Adipose tissue (tissue), 3 donors: ENCODE data around the gene MAMDC2. TPM values are rescaled to one million over a fixed set of nuclear protein-coding genes. Genes with fewer than 3 reads are reported as not detected.

Source experiments
- H3K27ac ChIP-seq: one replicate; pipeline ENCODE4 v1.5.1; 2013; ENCODE audit warnings: low read depth, low read length
- WGBS, 3 donors: extraction: QIAGEN DNeasy Blood & Tissue Kit; methylation state at CpG; one replicate each; pipeline ENCODE4 v1.1.7; 2013; 5-methylcytosine and 5-hydroxymethylcytosine counted together
- polyA plus RNA-seq, 3 donors: library from polyadenylated mRNA; stranded (reverse); fragments of 200-250 nt; gene quantifications; one replicate each; pipeline ENCODE4 v1.2.3, GENCODE V29; 2013
- donor health status: healthy with polysubstance abuse.
- donor health status: Bipolar disorder and iron deficiency.
- donor health status: healthy.

MAMDC2 gene
- polyA plus RNA-seq, 3 donors: 2.8 to 8.8 (median 3.2) TPM

DNA sequence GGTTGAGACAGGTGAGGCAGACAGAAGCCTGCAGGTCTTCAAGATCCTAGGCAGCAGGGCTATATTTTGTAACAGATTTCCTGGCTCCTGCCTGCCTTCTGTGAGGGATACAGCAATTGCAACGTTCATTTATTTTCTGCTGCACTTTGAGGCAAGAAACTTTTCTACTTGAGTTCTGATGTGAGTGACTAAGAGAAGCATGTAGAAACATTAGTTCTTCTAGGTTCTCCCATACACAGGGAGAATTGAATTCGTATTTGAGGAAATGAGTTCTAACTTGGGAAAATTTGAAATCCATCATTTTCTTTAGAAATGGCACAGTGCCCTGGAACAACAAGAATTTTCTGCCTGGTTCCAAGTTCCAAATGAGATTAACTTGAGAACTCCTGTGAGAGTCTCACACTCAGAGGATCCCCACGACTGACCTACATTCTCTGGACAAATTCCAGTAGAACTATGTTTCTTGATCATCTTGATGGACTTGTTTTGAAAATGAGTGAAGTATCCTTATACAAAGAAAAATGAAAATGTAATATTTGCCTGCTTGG is 15.0 kb downstream of the MAMDC2 start:
- no peak overlapping the region for H3K27ac ChIP-seq
- 40 to 52% (median 42%) methylated on average over 3 of the region's 3 CpGs for WGBS, 3 donors

DNA sequence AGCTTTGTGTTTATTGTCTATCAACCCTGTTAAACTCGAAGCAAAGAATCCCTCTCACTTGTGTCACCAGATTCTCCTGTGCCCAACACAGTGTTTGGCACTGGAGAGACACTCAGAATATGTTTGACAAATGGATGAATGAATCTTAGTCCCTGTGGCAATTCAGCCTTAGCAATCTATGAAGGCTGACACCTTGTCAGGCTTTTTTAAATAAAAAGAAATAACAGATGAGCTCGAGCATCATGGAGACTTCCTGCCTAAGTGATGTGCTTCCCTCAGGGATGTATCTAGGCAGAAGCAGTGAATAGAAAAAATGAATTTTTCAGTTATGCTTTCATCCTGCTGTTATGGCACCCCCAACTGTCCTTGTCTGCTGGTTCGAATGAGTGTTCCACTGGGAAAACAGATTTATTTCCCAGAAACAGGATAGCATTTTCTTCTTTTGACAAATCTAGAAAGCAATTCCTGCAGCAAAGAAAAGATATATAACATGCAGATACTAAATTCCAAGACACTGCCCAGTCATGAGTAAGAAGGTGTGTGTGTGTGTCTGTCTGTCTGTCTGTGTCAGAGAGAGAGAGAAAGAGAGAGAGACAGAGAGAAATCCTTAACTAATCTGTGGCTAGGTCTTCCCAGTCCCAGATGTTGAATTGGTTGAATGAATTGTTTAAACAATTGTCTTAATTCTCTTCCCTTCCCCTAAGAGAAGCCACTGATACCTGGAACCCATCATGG is 16.7 kb downstream of the MAMDC2 start:
- WGBS, 3 donors: 54 to 71% (median 70%) methylated on average over 3 of the region's 3 CpGs
- no peak overlapping the region for H3K27ac ChIP-seq

DNA sequence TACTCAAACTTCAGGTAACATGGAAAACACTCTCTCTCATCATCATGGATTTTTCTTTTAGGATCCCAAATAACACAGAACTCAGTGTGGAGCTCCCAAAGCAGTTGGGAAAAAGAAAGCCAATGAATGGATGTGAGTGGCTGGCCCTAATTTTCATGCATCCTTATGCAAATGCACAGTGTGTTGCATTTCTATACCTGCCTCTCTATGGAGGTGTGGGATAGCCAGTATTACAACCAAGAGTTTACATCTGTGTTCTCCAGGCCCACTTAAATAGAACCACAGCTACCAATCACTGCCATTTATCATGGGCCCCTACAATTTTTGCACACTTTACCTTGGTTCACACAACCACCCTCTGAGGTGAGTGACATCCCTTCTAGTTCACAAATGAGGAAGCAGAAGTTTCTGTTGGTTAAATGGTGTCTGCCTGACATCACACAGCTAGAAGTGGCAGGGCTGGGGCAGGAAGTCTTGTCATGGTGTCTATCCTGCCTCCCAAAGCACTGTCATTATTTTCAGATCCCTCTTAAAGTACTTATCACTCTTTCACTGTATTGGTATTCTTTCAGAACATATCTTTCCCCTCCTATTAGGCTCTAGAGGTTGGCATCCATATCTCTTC is 17.3 kb downstream of the MAMDC2 start:
- no peak overlapping the region for H3K27ac ChIP-seq

DNA sequence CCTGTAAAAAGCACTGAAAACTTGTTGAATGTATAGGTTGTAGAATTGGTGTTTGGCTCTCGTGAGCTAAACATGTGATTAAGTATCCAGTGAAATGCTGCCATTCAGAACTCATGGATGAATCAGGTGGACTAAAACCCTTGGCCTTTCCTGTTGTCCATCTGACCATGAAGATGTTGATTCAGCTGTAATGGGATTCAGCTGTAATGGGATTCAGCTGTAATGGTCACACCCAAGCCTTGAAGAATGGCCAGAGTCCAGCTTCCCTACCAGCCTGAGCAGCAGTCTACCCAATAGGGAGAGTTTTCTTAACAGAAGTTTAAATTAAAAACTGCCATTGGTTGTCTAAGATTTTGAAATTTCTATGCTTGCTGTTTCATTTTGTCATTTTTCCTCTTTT is 18.1 kb downstream of the MAMDC2 start:
- H3K27ac ChIP-seq: no peak overlapping the region
- WGBS, 3 donors: 80 to 100% (median 89%) methylated on average over 1 of the region's 1 CpG

DNA sequence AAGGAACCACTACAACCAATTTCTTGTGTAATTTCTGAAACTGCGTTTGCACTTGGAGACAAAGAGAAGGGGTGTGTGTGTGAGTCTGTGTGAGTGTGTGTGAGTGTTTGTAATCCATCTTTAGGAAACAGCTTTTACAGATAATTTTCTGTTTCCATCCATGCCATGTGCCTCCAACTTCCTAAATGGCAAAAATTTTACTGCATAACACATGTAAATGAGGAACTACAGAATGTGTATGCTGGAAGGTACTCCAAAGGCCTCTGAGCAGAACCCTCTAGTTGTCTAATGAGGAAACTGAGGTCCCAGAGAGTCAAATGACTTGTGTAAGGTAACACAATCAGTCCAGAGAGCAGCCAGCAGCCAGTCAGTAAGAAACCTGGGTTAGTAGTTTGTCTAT is 20.8 kb downstream of the MAMDC2 start:
- H3K27ac ChIP-seq: no peak overlapping the region
- 62 to 87% (median 69%) methylated on average over 1 of the region's 1 CpG for WGBS, 3 donors

DNA sequence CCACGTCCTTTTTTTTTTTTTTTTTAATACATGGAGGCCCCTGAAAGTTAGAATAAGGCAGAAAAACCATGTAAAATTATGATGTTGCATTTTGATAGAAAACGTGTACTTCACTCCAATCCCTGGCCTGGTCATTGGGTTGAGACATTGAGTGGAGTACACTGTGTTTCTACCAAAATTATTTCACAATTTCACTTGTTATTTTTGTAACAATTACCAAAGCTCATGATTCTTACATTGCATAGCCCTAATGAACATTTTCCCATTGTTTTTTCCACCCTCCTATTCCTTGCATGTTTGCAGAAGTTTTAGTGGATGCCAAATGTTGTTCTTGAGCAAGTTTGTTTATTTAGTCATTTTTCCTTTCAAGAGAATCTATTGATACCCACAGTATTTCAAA is 21.9 kb downstream of the MAMDC2 start:
- no peak overlapping the region for H3K27ac ChIP-seq

DNA sequence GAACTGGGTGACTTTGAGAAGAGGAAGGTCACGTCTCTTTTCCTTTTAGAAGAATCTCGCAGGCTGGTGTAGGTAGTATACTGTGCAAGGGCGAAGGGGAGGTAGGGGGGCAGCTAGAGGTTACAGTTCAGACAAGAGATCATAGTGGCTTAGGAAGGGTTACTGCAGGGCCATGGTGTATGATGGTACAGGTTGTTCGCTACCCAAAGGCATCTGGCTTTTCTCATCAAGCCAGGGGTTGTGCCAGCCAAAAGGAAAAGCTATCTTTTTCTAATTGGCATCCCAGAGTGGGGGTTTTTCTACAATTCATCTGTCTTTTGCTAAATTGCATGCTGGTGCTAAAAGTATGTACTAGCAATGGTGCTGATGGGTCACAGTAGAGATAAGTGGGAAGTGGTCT is 22.8 kb downstream of the MAMDC2 start:
- 88 to 100% (median 91%) methylated on average over 4 of the region's 4 CpGs for WGBS, 3 donors
- no peak overlapping the region for H3K27ac ChIP-seq

More for the DNA sequence above, 21.9 kb downstream of the MAMDC2 start:
- 37 to 71% (median 41%) methylated on average over 2 of the region's 2 CpGs for WGBS, 3 donors

DNA sequence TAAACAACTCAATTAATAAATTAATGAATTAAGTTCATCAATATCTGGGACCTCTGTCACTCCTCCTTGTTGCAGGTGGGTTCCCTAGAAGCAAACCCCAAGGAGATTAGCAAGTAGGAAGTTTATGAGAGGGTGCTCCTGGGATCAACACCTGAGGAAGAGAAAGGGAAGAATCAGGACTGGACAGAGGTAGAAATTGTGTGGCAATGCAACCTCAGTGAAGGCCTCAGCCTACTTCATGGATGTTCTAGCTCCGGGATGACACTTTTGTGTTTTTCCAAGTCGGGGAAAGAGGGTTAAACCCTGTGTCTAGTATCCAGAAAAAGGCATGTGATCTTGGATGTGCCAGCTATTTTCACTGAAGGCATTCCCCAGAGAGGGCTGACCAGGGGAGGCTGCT is 23.2 kb downstream of the MAMDC2 start:
- no peak overlapping the region for H3K27ac ChIP-seq
- 81 to 87% (median 82%) methylated on average over 2 of the region's 2 CpGs for WGBS, 3 donors

DNA sequence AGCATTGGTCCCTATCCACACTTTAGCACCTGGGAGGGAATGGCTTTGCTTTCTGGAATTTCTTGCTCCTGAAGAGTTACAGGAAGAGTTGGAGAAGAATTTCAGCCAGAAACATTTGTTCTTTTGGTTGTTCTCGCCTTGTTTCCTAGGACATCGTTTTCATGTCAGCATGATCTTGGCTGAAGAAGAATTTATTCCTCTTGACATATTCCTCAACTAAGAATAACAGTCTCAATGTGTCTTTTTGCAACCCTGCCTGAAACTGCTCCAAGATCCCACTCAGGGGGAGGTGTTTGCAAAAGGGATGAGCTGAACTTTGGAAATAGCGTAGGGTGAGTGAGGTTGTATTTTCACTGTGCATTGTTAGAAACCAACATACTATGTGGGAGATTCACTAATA is 26.1 kb downstream of the MAMDC2 start:
- H3K27ac ChIP-seq: no peak overlapping the region
- 64 to 78% (median 76%) methylated on average over 3 of the region's 3 CpGs for whole genome bisulfite sequencing, 3 donors

DNA sequence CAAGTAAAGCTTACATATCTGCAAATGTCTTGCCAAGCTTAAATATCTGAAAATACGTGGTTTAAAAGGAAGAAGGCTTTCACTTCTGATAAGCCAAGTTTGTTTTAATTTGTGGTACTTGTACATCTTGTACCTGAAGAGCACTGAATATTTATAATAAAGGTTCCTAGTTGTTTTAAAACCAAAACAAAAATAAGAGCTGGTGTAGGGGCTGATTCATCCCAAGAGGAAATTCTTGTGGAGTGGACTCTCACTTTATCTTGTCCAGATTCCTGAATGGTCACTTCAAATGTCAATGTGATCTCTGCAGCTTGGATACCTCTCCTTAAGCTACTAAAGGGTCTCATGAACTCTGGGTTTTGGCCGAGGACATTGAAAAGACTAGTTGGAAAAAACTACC is 29.5 kb downstream of the MAMDC2 start:
- WGBS, 3 donors: 42 to 68% (median 63%) methylated on average over 2 of the region's 2 CpGs
- no peak overlapping the region for H3K27ac ChIP-seq

DNA sequence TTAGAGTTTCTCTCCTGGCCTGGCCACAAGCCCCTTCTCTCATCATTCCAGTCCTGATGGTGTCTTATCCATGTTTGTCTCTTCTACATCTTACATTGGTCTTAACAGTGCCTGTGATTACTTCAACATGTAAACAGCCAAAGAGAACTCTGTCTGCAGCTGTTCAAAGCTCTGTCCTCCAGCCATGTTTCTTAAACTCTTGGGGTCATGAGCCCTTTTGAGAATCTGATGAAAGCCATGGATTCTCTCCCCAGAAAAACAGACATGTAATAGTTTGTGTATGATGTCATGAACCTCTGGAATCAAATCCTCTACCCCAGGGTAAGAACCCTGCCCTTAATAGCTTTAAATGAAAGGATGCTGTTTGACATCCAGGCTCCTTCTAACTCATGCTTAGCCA is 30.1 kb downstream of the MAMDC2 start:
- H3K27ac ChIP-seq: no peak overlapping the region

DNA sequence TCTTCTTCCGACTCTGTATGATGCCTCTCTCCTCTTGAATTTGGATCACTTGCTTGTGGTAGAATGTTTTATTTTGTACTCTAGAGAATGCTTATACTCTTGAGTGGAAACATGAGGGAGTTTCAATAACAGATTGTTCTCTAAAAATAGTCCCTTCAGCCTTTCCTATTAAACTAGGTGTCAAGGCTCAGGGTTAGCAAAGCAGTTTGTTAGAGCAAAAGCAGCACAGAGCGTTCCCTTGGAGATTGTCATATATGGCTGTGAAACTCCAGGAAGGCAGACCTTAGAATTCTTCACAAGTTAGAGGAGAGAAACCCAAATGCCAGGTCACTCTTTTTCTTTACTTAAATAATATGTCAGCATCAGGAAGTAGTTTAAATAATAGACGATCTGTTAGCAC is 33.0 kb downstream of the MAMDC2 start:
- WGBS, 3 donors: 66 to 83% (median 71%) methylated on average over 3 of the region's 3 CpGs
- H3K27ac ChIP-seq: no peak overlapping the region

DNA sequence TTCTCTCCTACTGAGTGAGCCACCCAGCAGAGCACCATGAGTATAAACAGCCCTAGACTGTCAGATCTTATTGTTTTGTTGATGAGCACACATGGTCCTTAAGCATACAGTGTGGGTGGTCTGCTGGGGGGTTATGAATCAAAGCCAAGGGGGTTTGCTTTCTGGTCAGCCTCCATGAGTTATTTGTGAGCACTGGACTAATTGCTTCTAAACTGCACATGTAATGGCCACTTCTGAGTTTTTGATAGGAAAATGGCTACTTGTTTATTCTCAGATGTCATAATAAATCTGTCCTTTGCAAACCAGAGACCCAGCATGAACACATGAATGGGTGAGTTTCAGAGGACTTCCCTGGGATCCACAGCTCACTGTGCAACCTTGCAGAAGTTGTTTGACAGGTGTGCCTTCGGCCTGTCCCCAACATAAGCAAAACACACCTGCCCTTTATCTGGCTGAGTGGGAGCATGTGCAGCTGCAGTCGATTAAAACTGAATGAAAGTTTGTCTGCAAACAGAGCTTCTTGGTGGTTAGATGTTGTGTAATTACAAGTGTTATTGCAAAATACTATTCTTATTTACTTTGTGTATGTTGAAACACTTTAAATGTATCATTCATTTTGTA is 35.9 kb downstream of the MAMDC2 start:
- H3K27ac ChIP-seq: no peak overlapping the region
- WGBS, 3 donors: 16 to 35% (median 22%) methylated on average over 2 of the region's 2 CpGs

DNA sequence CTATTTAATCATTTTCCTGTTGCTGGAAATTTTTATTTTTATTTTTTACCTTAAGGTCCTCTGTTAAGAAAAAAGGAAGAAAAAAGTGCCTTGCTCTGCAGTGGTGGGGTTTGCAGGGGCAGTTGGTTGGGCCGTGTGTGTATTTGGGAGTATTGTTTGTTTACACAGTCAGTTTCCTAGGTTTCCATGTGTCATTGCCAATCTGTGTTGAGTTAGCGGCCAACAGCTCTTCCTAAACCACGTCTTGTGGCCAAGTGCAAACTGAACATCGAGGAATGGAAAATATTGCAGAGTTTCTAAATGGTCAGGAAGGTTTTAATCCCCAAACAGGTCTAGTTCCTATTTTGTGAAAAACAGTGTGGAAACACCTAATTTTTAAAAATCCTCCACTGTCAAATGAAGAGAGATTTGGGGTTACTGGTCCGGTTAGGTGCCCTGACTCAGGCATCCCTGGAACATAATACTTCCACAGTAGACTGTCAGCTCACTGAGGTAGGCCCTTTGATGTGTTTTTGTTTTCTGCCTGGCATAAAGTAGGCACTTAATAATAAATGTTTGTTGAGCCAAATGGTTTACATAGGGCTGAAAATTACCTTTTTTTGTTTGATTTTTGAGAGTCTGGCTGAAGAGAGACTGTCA is 37.0 kb downstream of the MAMDC2 start:
- WGBS, 3 donors: 11 to 14% (median 13%) methylated on average over 5 of the region's 5 CpGs

DNA sequence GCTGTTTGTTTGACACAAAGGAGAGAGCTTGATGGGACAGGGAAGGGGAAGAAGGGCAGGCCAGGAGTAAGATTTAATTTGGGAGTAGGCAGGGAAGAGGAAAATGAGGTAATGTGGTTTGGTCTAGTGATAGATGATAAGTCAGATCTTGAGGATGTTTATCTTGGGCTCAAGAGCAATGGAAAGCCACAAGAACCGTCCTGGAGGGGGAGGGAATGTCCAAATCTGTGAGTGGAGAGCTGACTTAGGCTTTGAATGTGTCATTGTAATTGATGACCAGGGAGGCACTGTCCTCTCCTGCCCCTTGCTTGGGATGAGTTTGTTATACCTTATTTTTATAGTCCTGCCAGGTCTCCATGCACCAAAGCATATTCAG is 37.5 kb downstream of the MAMDC2 start:
- 0 to 36% (median 3%) methylated on average over 1 of the region's 1 CpG for WGBS, 3 donors
- H3K27ac ChIP-seq: no peak overlapping the region

More for the DNA sequence above, 37.0 kb downstream of the MAMDC2 start:
- H3K27ac ChIP-seq: no peak overlapping the region

DNA sequence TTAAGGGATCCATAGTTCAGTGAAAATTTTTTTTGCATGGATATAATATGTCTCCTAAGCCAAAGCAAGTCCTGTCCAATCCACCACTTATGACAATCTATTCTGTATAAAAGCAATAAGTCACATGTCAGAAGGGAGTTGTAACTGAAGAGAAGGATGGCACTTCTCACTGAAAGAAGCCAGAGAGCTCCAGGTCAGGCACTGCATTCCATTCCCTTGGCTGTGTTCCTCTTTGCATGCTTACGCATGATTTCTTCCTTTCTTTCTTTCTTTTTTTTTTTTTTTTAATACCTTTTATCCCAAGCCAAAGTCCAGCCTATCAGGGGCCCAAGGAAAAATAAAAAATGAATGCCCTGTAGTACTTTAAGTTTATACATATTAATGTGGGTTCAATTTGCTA is 39.8 kb downstream of the MAMDC2 start:
- H3K27ac ChIP-seq: no peak overlapping the region

DNA sequence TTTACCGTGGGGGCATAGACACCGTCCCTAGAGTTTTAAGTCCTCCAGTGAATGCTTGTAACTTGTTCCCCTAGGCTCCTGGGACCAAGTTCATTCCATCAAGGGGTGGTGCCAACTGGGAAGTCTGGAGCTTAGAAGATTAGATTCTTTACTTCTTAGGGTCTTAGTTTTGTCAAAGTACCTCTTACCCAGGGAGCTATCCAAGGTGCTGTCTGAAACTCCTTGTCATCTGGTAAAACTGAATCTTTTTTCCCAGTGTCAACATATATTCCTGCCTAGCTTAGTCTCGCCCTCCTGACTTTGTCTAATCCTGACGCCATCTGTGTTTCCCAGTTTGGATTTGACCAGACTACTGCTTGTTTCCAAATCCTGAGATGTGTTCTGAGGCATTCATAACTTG is 41.6 kb downstream of the MAMDC2 start:
- H3K27ac ChIP-seq: no peak overlapping the region
- WGBS, 3 donors: 77 to 79% (median 79%) methylated on average over 4 of the region's 4 CpGs

More for the DNA sequence above, 39.8 kb downstream of the MAMDC2 start:
- WGBS, 3 donors: 33 to 78% (median 63%) methylated on average over 1 of the region's 1 CpG

DNA sequence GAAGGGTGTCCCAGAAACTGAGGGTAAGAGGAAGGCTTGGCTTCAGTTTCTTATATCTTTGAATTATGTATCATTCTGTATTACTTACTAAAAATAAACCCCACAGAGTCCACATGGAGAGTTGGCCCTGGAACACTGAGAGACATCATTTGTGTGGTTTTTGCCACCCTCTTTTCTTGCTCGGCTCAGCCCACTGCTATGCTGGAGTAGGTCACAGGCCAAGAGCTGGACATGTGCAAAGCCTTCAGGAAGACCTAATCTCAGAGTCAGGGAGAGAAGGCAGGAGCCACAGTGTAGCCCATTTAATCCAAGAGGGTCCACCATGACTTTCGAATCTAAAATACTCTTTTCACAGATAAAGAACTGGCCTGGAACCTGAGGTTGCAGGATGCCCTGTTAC is 47.5 kb downstream of the MAMDC2 start:
- no peak overlapping the region for H3K27ac ChIP-seq
- WGBS, 3 donors: 63 to 81% (median 73%) methylated on average over 2 of the region's 2 CpGs

DNA sequence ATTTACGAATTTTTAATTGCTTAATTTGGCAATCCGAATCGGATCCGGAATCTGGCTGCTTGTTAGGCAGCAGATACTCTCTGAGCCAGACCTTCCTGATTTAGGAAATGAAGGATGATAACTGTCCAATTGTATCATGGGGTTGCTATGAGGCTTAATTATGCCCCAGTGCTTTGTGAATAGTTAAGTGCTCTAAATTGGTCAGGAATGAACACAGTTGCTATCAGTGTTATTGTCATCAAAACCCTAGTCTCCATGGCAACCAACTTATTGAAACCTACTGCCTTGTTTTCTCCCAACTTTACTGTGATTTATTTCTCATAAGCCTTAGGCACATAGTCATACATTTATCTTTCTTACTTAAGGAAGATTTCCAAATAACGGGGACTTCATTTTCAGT is 47.9 kb downstream of the MAMDC2 start:
- WGBS, 3 donors: 60 to 83% (median 61%) methylated on average over 5 of the region's 5 CpGs
- H3K27ac ChIP-seq: no peak overlapping the region
